K562 (cell line): ENCODE results near the gene PHTF2.

Experiments
- C11orf30 ChIP-seq: fragments of 450-650 bp; IDR thresholded peaks from 2 replicates; pipeline ENCODE4 v1.6.1; 2016; ENCODE audit warnings: low read depth, mild to moderate bottlenecking
- CREM ChIP-seq: IDR thresholded peaks from 2 replicates; pipeline ENCODE4 v1.6.1; 2014; ENCODE audit warnings: antibody characterized with exemption, low read depth
- KLF1 ChIP-seq: fragments of 450-650 bp; IDR thresholded peaks from 2 replicates; pipeline ENCODE4 v1.6.1; 2016; ENCODE audit warnings: missing genetic modification characterization, missing compliant biosample characterization
- NBN ChIP-seq: fragments of 450-650 bp; IDR thresholded peaks from 2 replicates; pipeline ENCODE4 v1.6.1; 2016; ENCODE audit warnings: low read depth, mild to moderate bottlenecking
- POLR2A ChIP-seq: fragments of 450-650 bp; conservative IDR thresholded peaks from 2 replicates; pipeline ENCODE4 v1.6.1; 2016
- TARDBP ChIP-seq: fragments of 450-650 bp; IDR thresholded peaks from 2 replicates; pipeline ENCODE4 v1.6.1; 2016
- ZFPM2 ChIP-seq: fragments of 250-450 bp; sonication (Bioruptor Pico); IDR thresholded peaks from 2 replicates; pipeline ENCODE4 v1.5.1; 2022; ENCODE audit warnings: mild to moderate bottlenecking
- ZKSCAN8 ChIP-seq: fragments of 200-800 bp; sonication (Bioruptor generic); IDR thresholded peaks from 2 replicates; pipeline ENCODE4 v1.6.1; 2016; ENCODE audit warnings: missing genetic modification characterization, missing compliant biosample characterization
- TF ChIP-seq, protein P1 (sequence below), 3 experiments: IDR thresholded peaks in 2 of 3; conservative IDR thresholded peaks in 1 of 3; 2 replicates each; pipeline ENCODE4 v1.5.1; 2011 to 2012; ENCODE audit warnings: low read length in 3 of 3, mild to moderate bottlenecking in 3 of 3, control low read depth in 2 of 3, improper control_type of control experiment in 1 of 3, inconsistent platforms in 1 of 3, low read depth in 1 of 3, mixed read lengths in 1 of 3, moderate library complexity in 1 of 3; ENCODE audit not compliant: insufficient read depth in 2 of 3

DNA sequence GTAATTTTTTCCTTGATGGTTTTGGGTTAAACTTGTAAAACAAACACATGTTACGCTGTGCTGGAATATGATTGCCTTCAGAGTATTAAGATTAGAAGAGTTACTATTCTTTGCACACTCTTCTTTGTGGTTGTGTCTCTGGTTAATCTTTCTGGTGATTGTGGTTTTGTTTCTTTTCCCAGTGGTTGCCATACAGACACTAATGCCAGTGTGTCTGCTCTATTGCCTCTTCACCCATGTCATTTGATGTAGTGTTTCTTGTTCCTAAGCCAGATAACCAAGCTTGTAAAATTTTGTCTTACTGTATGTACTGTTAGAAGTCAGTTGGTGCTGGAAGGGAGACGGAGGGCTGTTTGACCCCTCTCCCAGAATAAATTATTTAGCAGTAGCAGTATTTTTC, 124.8 kb downstream of the PHTF2 start:
- TF ChIP-seq, protein P1, sequence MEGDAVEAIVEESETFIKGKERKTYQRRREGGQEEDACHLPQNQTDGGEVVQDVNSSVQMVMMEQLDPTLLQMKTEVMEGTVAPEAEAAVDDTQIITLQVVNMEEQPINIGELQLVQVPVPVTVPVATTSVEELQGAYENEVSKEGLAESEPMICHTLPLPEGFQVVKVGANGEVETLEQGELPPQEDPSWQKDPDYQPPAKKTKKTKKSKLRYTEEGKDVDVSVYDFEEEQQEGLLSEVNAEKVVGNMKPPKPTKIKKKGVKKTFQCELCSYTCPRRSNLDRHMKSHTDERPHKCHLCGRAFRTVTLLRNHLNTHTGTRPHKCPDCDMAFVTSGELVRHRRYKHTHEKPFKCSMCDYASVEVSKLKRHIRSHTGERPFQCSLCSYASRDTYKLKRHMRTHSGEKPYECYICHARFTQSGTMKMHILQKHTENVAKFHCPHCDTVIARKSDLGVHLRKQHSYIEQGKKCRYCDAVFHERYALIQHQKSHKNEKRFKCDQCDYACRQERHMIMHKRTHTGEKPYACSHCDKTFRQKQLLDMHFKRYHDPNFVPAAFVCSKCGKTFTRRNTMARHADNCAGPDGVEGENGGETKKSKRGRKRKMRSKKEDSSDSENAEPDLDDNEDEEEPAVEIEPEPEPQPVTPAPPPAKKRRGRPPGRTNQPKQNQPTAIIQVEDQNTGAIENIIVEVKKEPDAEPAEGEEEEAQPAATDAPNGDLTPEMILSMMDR (IDR thresholded peaks at IDR 0.05 in 2 of 3, conservative IDR thresholded peaks at IDR 0.05 in 1 of 3; ENCODE audit: insufficient read depth in 2 of 3, low read depth in 1 of 3, low read length in 3 of 3): no peak
- TF ChIP-seq C11orf30 (no peak), ZFPM2 (CRISPR knock-in tag) (no peak), TARDBP (no peak), ZKSCAN8 (no peak), CREM (no peak), NBN (no peak), POLR2A (no peak), KLF1 (no peak)
